Spleen (tissue), 7 donors: Measurements from ENCODE around the gene ZNF639.

ENCODE experiments used
- CTCF ChIP-seq, 11 experiments: fragments of 200-600 bp in 7 of 11; fragments of 450-650 bp in 4 of 11; sonication (generic) in 4 of 11; IDR thresholded peaks in 8 of 11; conservative IDR thresholded peaks in 3 of 11; 1 replicate in 7 of 11; 2 replicates in 4 of 11; pipeline versions ENCODE4 v1.4.0 to v1.8.0; 2016 to 2021; ENCODE audit warnings: antibody characterized with exemption in 11 of 11, inconsistent platforms in 4 of 11, mild to moderate bottlenecking in 1 of 11
- POLR2A ChIP-seq, 3 donors: fragments of 450-650 bp; IDR thresholded peaks; one replicate each; pipeline ENCODE4 v1.5.1; 2017; ENCODE audit warnings: antibody characterized with exemption in 3 of 3, mild to moderate bottlenecking in 1 of 3
- donor health status: DM: no; HTN: no; CAD: no; lungs with moderate emphysema.
- donor health status: DM: no; HTN: no; CAD: no.
- donor health status: DM: no; HTN: no; CAD: no.

DNA sequence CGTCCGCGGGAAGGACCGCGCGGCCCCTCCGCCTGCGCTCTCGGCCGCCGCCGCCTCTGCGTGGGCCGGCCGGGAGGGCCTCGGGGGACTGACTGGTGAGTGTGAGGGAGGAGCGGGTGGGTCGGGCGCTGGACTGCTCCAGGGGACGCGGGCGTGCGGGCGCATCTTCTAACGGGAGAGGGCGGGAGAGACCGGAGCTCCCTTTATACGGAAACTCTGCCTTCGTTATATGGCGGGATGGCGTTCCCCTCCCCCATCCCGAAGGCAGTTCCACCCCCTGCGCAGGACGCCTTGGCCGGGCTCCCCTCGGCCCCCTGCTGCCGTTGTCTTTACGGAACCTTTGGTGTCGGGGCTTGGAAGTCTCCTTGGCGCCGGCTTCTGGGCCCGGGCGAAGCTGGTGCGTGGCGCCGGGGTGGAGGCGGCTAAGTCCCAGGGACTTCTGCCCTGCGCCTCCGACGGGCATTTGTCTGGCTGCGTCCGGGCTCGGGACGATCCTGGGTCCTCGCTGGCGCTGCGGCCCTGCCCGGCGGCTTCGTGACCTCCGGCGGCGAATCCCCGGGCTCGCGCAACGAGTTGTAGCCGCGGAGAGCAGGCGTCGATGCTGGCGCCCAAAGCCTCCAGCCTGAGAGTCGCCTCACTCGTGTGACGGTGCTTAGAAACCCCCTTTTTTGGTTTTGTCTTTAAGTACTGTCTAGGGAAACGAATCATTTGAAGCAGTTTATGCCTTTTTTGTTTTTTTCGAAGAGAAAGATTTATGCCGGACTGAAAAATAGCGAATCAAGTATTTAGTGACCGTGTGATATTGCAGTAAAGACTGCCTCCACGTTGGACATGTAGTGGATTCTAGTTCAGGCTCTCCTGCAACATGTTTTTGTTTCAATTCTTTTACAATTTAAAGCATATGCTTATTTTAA, 623 bp downstream of the ZNF639 start:
- no peak for TF ChIP-seq POLR2A (IDR thresholded peaks at IDR 0.05)
- peak in 1 of 11 experiments; percentile 5 for TF ChIP-seq CTCF (IDR thresholded peaks at IDR 0.05 in 8 of 11, conservative IDR thresholded peaks at IDR 0.05 in 3 of 11)
